Measurements from ENCODE around the gene TLR4. TPM values are rescaled to one million over a fixed set of nuclear protein-coding genes. Genes with fewer than 3 reads are reported as not detected.

The TLR4 gene
- 7.5 TPM for total RNA-seq
- long read RNA-seq, full-length matches to known transcripts = 1 of 2 reads
- long read RNA-seq, partial matches to known transcripts = 0 of 2 reads
- long read RNA-seq, other reads (novel, unspliced or antisense) = 1 of 2 reads

DNA sequence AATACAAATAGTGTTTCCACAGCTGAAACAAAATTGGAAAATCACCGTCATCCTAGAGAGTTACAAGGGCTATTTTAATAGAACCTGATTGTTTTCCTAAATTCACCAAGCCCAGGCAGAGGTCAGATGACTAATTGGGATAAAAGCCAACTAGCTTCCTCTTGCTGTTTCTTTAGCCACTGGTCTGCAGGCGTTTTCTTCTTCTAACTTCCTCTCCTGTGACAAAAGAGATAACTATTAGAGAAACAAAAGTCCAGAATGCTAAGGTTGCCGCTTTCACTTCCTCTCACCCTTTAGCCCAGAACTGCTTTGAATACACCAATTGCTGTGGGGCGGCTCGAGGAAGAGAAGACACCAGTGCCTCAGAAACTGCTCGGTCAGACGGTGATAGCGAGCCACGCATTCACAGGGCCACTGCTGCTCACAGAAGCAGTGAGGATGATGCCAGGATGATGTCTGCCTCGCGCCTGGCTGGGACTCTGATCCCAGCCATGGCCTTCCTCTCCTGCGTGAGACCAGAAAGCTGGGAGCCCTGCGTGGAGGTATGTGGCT is at the start of gene TLR4:
TSS of gene TLR4 (plus strand) at position 380 of the 552 bp plus-strand sequence. CDS start at position 450, 70 bp downstream.
- intact Hi-C loops (cut with DNase I) = loop anchor here (2.0 kb wide), 1 partner anchor 21 kb away; no protein-coding TSS in a partner anchor

GRCh38 chr9:117656002-117656401 is 48.2 kb upstream of the TLR4 start:
- intact Hi-C loops (cut with DNase I) = no loop called here
- no peak for DNase-seq (ENCODE audit: low spot score)

More for the DNA sequence above, at the start of gene TLR4:
- DNase-seq (ENCODE audit: low spot score) = peak; percentile 85

GRCh38 chr9:117662651-117663050 is 41.6 kb upstream of the TLR4 start:
- DNase-seq (ENCODE audit: low spot score) = no peak
- intact Hi-C loops (cut with DNase I) = no loop called here

DNA sequence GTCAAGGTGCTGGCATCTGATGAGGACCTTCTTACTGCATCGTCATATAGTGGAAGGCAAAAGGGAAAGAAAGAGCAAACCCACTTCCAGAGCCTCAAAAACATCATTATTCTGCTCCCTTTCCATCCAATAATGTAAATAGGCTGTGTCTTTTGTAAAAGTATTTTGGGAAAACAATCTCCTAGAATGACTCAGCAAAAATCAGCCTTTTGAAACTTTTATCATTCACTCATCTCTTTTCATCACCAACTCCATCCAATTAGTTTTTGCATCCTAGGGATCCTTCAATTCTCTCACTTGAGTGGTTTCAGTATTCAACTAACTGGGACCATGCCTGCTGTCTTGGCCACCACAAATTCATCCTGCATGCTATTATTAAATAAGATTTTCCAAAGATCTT is 39.8 kb upstream of the TLR4 start:
- DNase-seq (ENCODE audit: low spot score) = no peak
- intact Hi-C loops (cut with DNase I) = no loop called here

GRCh38 chr9:117665601-117666385 is 38.4 kb upstream of the TLR4 start:
- intact Hi-C loops (cut with DNase I) = no loop called here
- no peak for DNase-seq (ENCODE audit: low spot score)

GRCh38 chr9:117671468-117671867 is 32.7 kb upstream of the TLR4 start:
- DNase-seq (ENCODE audit: low spot score) = no peak
- intact Hi-C loops (cut with DNase I) = no loop called here

- no peak for DNase-seq (ENCODE audit: low spot score)
- intact Hi-C loops (cut with DNase I) = no loop called here
These were observed 31.8 kb upstream of the TLR4 start for GRCh38 chr9:117672369-117672768.

- no peak for DNase-seq (ENCODE audit: low spot score)
- intact Hi-C loops (cut with DNase I) = no loop called here
These were observed 26.6 kb upstream of the TLR4 start for GRCh38 chr9:117677572-117677971.

DNA sequence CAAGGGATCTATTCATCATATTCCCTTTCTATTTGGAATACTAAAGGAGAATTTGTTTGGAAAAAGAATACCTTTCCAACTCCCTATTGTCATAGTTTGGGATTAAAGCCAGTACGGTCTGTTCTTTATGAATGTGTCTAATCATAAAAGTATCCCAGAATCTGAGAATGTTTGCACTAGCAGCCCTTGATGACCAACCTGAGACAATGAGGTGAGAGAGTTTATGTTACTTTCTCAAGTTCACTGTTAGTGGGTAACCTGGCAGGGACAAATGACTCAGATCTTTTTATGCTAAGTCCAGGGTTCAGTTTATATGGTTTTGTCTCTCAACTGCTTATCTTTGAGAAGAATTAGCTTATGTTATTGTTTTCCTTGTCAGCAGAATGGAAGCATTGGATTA is 25.3 kb upstream of the TLR4 start:
- no peak for DNase-seq (ENCODE audit: low spot score)
- intact Hi-C loops (cut with DNase I) = loop anchor here (2.0 kb wide), 1 partner anchor 24 kb away; no protein-coding TSS in a partner anchor

DNA sequence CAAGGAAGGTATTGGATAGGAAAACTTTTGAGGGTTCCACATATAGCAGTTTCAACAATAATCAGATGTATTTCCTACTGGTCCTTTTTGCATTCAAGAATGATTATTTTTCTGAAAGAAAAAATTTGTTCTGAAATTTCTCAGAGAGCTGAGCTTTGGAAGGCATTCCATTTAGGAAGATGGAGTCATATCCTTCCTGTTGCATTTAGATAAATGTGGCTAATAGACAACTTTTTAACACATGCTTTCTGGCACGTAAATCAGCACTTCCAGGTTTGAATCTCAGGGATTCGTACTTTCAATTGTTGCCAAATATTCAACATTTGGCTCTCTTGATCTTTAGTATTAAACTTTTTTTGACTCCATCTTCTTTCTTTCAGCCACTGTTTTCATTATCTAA is 24.8 kb upstream of the TLR4 start:
- no peak for DNase-seq (ENCODE audit: low spot score)
- intact Hi-C loops (cut with DNase I) = loop anchor here (2.0 kb wide), 1 partner anchor 23 kb away; no protein-coding TSS in a partner anchor

GRCh38 chr9:117681888-117682287 is 22.3 kb upstream of the TLR4 start:
- intact Hi-C loops (cut with DNase I) = no loop called here
- no peak for DNase-seq (ENCODE audit: low spot score)

GRCh38 chr9:117682955-117683710 is 21.1 kb upstream of the TLR4 start:
- DNase-seq (ENCODE audit: low spot score) = no peak
- intact Hi-C loops (cut with DNase I) = no loop called here

- intact Hi-C loops (cut with DNase I) = no loop called here
- no peak for DNase-seq (ENCODE audit: low spot score)
These were observed 16.7 kb upstream of the TLR4 start for GRCh38 chr9:117687532-117687931.

DNA sequence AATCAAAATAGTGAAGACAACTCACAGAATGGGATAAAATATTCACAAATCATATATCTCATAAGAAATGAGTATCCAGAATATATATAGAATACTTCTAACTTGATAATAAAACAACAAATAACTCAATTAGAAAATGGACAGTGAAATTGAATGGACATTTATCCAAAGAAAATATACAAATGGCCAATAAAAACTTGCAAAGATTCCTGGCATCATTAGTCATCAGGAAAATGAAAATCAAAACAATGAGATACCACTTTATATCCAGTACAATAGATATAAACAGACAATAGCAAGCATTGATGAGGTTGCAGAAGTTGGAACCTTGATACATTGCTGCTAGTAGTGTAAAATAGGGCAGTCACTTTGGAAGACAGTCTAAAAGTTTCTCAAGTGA is 12.8 kb upstream of the TLR4 start:
- no peak for DNase-seq (ENCODE audit: low spot score)
- intact Hi-C loops (cut with DNase I) = no loop called here

DNA sequence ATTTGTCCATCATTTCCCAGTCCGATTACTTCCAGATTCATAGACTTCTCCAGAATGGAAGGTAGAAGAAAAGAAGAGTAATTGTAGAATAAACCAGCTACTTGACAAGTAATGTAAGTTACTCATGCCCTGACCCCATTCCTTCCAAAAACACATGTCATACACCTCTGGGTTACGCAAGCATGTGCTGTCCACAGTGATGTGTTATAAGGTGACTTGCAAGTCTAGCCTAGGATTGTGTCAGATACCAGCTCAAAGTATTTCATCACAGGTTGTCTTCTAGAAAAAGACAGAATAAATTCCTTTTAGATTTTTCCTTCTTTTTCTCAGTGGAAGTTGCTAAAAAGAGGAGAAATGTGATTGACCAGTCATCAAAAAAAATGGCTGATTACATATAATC is 8.0 kb upstream of the TLR4 start:
- DNase-seq (ENCODE audit: low spot score) = peak; percentile 78
- intact Hi-C loops (cut with DNase I) = no loop called here

DNA sequence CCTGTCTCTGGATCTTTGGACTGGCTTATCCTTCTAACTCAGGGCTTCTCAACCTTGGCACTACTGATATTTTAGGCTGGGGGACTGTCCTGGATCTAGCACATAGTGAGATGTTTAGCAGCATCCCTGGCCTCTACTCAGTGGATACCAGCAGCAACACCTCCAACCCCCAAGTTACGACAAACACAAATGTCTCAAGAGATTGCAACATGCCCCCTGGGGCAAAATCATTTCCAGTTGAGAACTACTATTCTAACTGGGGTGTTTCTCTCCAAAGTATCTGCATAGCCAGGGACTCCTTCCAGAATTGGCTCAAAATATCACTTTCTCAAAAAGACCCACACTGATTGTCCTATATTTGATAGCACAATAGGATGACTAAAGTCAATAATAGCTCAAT is 7.2 kb upstream of the TLR4 start:
- intact Hi-C loops (cut with DNase I) = no loop called here
- peak; percentile 76 for DNase-seq (ENCODE audit: low spot score)

DNA sequence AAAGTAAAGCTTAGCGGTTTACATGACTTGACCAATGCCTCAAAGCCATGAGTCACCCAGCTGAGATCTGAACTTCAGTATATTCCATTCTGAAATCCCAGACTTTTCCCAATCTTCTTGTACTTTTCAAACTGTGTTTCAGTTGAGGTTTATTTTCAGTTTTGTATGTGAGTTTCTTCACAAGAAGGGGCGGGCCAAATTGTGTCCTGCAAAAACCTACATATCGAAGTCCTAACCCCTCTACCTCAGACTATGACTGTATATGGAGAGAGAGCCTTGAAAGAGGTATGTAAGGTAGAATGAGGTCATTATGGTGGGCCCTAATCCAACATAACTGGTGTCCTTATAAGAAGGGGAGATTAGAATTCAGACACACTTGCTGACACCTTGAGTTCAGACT is 666 bp upstream of the TLR4 start:
- intact Hi-C loops (cut with DNase I) = loop anchor here (2.0 kb wide), 1 partner anchor 25 kb away; no protein-coding TSS in a partner anchor

DNA sequence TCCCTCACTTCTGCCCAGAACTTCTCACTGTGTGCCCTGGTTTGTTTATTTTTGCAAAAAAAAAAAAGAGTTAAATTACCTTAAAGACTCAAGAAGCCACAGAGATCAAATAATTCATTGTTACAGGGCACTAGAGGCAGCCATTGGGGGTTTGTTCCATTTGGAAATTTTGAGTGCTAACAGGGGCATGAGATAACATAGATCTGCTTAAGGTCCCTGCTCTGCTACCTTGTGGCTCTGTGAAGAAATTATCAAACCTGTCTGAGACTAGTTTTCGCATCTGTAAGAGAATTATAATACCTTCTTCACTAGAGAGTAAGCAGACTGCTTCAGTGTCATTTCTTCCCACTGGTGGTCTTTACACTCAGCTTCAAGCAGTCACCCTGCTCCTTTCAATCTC is 394 bp downstream of the TLR4 start:
- DNase-seq (ENCODE audit: low spot score) = no peak

More for the DNA sequence above, 666 bp upstream of the TLR4 start:
- no peak for DNase-seq (ENCODE audit: low spot score)

GRCh38 chr9:117705386-117705785 is 1.2 kb downstream of the TLR4 start:
- no peak for DNase-seq (ENCODE audit: low spot score)
- intact Hi-C loops (cut with DNase I) = loop anchor here (2.0 kb wide), 1 partner anchor 19 kb away; no protein-coding TSS in a partner anchor

More for the DNA sequence above, 394 bp downstream of the TLR4 start:
- intact Hi-C loops (cut with DNase I) = loop anchor here (2.0 kb wide), 1 partner anchor 20 kb away; no protein-coding TSS in a partner anchor
